SK-N-MC (cell line): ENCODE results near the gene TRABD2B.

Source experiments
- DNase-seq: peaks from one replicate; pipeline ENCODE4 v3.0.0-alpha.2; 2011; ENCODE audit warnings: low read depth, low spot score
- H3K27ac ChIP-seq: fragments of 200-600 bp; sonication (generic); 2 replicates; pipeline ENCODE4 v1.5.1; 2016; ENCODE audit warnings: mixed run types
- H3K36me3 ChIP-seq: fragments of 200-600 bp; sonication (generic); 2 replicates; pipeline ENCODE4 v1.6.1; 2017; ENCODE audit warnings: antibody characterized with exemption, low read length, mixed read lengths; ENCODE audit not compliant: insufficient read depth
- H3K4me3 ChIP-seq: fragments of 200-600 bp; sonication (generic); 2 replicates; pipeline ENCODE4 v1.5.1; 2016
- H3K9ac ChIP-seq: fragments of 200-600 bp; sonication (generic); 2 replicates; pipeline ENCODE4 v1.8.0; 2017; ENCODE audit warnings: mixed run types, mixed read lengths; ENCODE audit not compliant: insufficient read length
- H3K9me3 ChIP-seq: fragments of 200-600 bp; sonication (generic); 2 replicates; pipeline ENCODE4 v1.6.1; 2017; ENCODE audit warnings: low read depth, mild to moderate bottlenecking, antibody characterized with exemption, low read length, moderate library complexity, mixed read lengths
- EZH2 ChIP-seq: fragments of 200-600 bp; sonication (generic); IDR thresholded peaks from one replicate; pipeline ENCODE4 v1.6.1; 2017; ENCODE audit warnings: antibody characterized with exemption
- FOXP2 ChIP-seq: optimal IDR thresholded peaks from 2 replicates; pipeline ENCODE3; 2011; ENCODE audit warnings: mild to moderate bottlenecking, moderate library complexity; ENCODE audit not compliant: insufficient read depth; ENCODE audit errors: extremely low read length, control extremely low read depth
- POLR2AphosphoS5 ChIP-seq: IDR thresholded peaks from 2 replicates; pipeline ENCODE4 v1.6.1; 2012; ENCODE audit warnings: mild to moderate bottlenecking, low read depth, low read length, borderline replicate concordance

TRABD2B gene

GRCh38 chr1:48026275-48026674 is 29.1 kb upstream of the TRABD2B start:
- no peak for DNase-seq
- TF ChIP-seq FOXP2 = no peak
- no peak for TF ChIP-seq EZH2
- TF ChIP-seq POLR2AphosphoS5 = no peak

GRCh38 chr1:48025076-48025475 is 27.9 kb upstream of the TRABD2B start:
- Histone ChIP-seq H3K4me3 (no peak overlapping the region), H3K27ac (no peak overlapping the region)

More at GRCh38 chr1:48026275-48026674, 29.1 kb upstream of the TRABD2B start:
- Histone ChIP-seq H3K36me3 (no peaks in the 10 kb centered on the region), H3K9ac (no peak overlapping the region), H3K9me3 (no peaks in the 10 kb centered on the region), H3K27ac (no peak overlapping the region), H3K4me3 (no peak overlapping the region)

GRCh38 chr1:48023488-48023887 is 26.3 kb upstream of the TRABD2B start:
- Histone ChIP-seq H3K27ac (no peak overlapping the region), H3K4me3 (no peak overlapping the region), H3K36me3 (no peaks in the 10 kb centered on the region), H3K9ac (no peak overlapping the region), H3K9me3 (no peaks in the 10 kb centered on the region)
- no peak for TF ChIP-seq FOXP2
- no peak for TF ChIP-seq POLR2AphosphoS5
- TF ChIP-seq EZH2 = no peak
- DNase-seq = no peak

More at GRCh38 chr1:48025076-48025475, 27.9 kb upstream of the TRABD2B start:
- no peak for TF ChIP-seq EZH2
- no peak for TF ChIP-seq POLR2AphosphoS5
- TF ChIP-seq FOXP2 = no peak
- H3K9ac ChIP-seq = no peak overlapping the region
- no peaks in the 10 kb centered on the region for H3K36me3 ChIP-seq
- no peaks in the 10 kb centered on the region for H3K9me3 ChIP-seq
- DNase-seq = no peak

GRCh38 chr1:48022306-48022705 is 25.1 kb upstream of the TRABD2B start:
- Histone ChIP-seq H3K4me3 (no peak overlapping the region), H3K36me3 (no peaks in the 10 kb centered on the region), H3K9ac (no peak overlapping the region), H3K9me3 (no peaks in the 10 kb centered on the region), H3K27ac (no peak overlapping the region)
- TF ChIP-seq POLR2AphosphoS5 = no peak
- TF ChIP-seq EZH2 = no peak
- no peak for TF ChIP-seq FOXP2
- no peak for DNase-seq

DNA sequence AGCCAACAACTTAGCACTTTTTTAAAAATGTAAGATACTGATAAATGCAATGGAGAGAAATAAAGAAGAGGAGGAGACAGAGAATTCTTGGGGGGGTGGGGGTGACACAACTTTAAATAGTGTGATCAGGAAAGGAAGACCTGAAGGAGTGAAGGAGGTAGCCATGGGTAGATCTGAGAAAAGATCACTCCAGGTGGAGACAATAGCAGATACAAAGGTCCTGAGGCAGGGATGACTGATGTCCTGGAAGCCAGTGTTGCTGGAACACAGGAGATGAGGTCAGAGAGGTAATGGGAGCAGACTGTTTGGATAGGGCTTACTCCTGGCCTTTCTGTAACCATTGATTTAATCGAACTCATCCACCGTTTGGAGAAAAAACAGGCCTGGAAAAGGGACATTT is 24.6 kb upstream of the TRABD2B start:
- no peak overlapping the region for H3K9ac ChIP-seq
- no peaks in the 10 kb centered on the region for H3K36me3 ChIP-seq
- H3K9me3 ChIP-seq = no peaks in the 10 kb centered on the region
- no peak overlapping the region for H3K27ac ChIP-seq
- DNase-seq = no peak
- H3K4me3 ChIP-seq = no peak overlapping the region
- TF ChIP-seq FOXP2 = no peak
- no peak for TF ChIP-seq EZH2
- no peak for TF ChIP-seq POLR2AphosphoS5

GRCh38 chr1:48019714-48020315 is 22.6 kb upstream of the TRABD2B start:
- TF ChIP-seq FOXP2 (no peak), POLR2AphosphoS5 (no peak), EZH2 (no peak)
- DNase-seq = no peak
- no peaks in the 10 kb centered on the region for H3K36me3 ChIP-seq
- H3K9me3 ChIP-seq = no peaks in the 10 kb centered on the region
- H3K27ac ChIP-seq = no peak overlapping the region
- no peak overlapping the region for H3K9ac ChIP-seq
- H3K4me3 ChIP-seq = no peak overlapping the region

- H3K9ac ChIP-seq = no peak overlapping the region
- H3K9me3 ChIP-seq = no peaks in the 10 kb centered on the region
- no peak overlapping the region for H3K27ac ChIP-seq
- no peaks in the 10 kb centered on the region for H3K36me3 ChIP-seq
- no peak for TF ChIP-seq EZH2
- TF ChIP-seq POLR2AphosphoS5 = no peak
- TF ChIP-seq FOXP2 = no peak
- no peak overlapping the region for H3K4me3 ChIP-seq
- DNase-seq = no peak
These were observed 21.6 kb upstream of the TRABD2B start for GRCh38 chr1:48018799-48019198.

GRCh38 chr1:48017716-48018115 is 20.5 kb upstream of the TRABD2B start:
- H3K36me3 ChIP-seq = no peaks in the 10 kb centered on the region
- H3K27ac ChIP-seq = no peak overlapping the region
- H3K9ac ChIP-seq = no peak overlapping the region
- TF ChIP-seq POLR2AphosphoS5 = no peak
- no peak for TF ChIP-seq EZH2
- TF ChIP-seq FOXP2 = no peak
- no peak overlapping the region for H3K4me3 ChIP-seq
- H3K9me3 ChIP-seq = no peaks in the 10 kb centered on the region
- DNase-seq = no peak

GRCh38 chr1:48016515-48016914 is 19.3 kb upstream of the TRABD2B start:
- Histone ChIP-seq H3K27ac (no peak overlapping the region), H3K36me3 (no peaks in the 10 kb centered on the region), H3K9me3 (no peaks in the 10 kb centered on the region), H3K9ac (no peak overlapping the region), H3K4me3 (no peak overlapping the region)
- TF ChIP-seq EZH2 (no peak), POLR2AphosphoS5 (no peak), FOXP2 (no peak)
- DNase-seq = no peak

- H3K27ac ChIP-seq = no peak overlapping the region
- TF ChIP-seq POLR2AphosphoS5 (no peak), FOXP2 (no peak)
- no peak for DNase-seq
These were observed 16.1 kb upstream of the TRABD2B start for GRCh38 chr1:48013270-48013669.

More at GRCh38 chr1:48013270-48013669, 16.1 kb upstream of the TRABD2B start:
- Histone ChIP-seq H3K36me3 (no peaks in the 10 kb centered on the region), H3K9me3 (no peaks in the 10 kb centered on the region), H3K4me3 (no peak overlapping the region), H3K9ac (no peak overlapping the region)
